ENCODE results near the gene ST6GAL1.

The ST6GAL1 gene

GRCh38 chr3:187105700-187106099 is 175.4 kb downstream of the ST6GAL1 start:
- no peaks in the 10 kb centered on the region for H3K9me3 ChIP-seq
- no peak for TF ChIP-seq CTCF (IDR thresholded peaks at IDR 0.05)
- no peaks in the 10 kb centered on the region for H3K27me3 ChIP-seq
- no peaks in the 10 kb centered on the region for H3K36me3 ChIP-seq
- peaks cover 0 to 4% of the 10 kb centered on the region in 2 experiments for H3K4me1 ChIP-seq (ENCODE audit: control insufficient read depth in 1 of 2, insufficient read depth in 1 of 2, low read depth in 1 of 2, low read length in 1 of 2)
- H3K27ac ChIP-seq: no peak overlapping the region
- H3K4me3 ChIP-seq (ENCODE audit: low read depth in 1 of 2, low read length in 1 of 2): no peak overlapping the region

GRCh38 chr3:187107989-187108388 is 177.7 kb downstream of the ST6GAL1 start:
- H3K4me1 ChIP-seq (ENCODE audit: control insufficient read depth in 1 of 2, insufficient read depth in 1 of 2, low read depth in 1 of 2, low read length in 1 of 2): no peaks in the 10 kb centered on the region
- H3K27me3 ChIP-seq: no peaks in the 10 kb centered on the region
- no peak for TF ChIP-seq CTCF (IDR thresholded peaks at IDR 0.05)
- no peaks in the 10 kb centered on the region for H3K9me3 ChIP-seq
- H3K4me3 ChIP-seq (ENCODE audit: low read depth in 1 of 2, low read length in 1 of 2): no peak overlapping the region
- H3K27ac ChIP-seq: no peak overlapping the region
- H3K36me3 ChIP-seq: no peaks in the 10 kb centered on the region

- no peaks in the 10 kb centered on the region for H3K4me1 ChIP-seq (ENCODE audit: control insufficient read depth in 1 of 2, insufficient read depth in 1 of 2, low read depth in 1 of 2, low read length in 1 of 2)
- TF ChIP-seq CTCF (IDR thresholded peaks at IDR 0.05): no peak
- no peaks in the 10 kb centered on the region for H3K27me3 ChIP-seq
- H3K9me3 ChIP-seq: no peaks in the 10 kb centered on the region
- H3K36me3 ChIP-seq: no peaks in the 10 kb centered on the region
- no peak overlapping the region for H3K27ac ChIP-seq
- H3K4me3 ChIP-seq (ENCODE audit: low read depth in 1 of 2, low read length in 1 of 2): no peak overlapping the region
Observed at GRCh38 chr3:187110156-187110555, 179.8 kb downstream of the ST6GAL1 start.

- H3K36me3 ChIP-seq: no peaks in the 10 kb centered on the region
Observed at GRCh38 chr3:187112934-187113793, 182.8 kb downstream of the ST6GAL1 start.

GRCh38 chr3:187114511-187114910 is 184.2 kb downstream of the ST6GAL1 start:
- TF ChIP-seq CTCF (IDR thresholded peaks at IDR 0.05): no peak
- no peak overlapping the region for H3K4me3 ChIP-seq (ENCODE audit: low read depth in 1 of 2, low read length in 1 of 2)
- H3K27ac ChIP-seq: no peak overlapping the region
- H3K36me3 ChIP-seq: no peaks in the 10 kb centered on the region
- H3K27me3 ChIP-seq: no peaks in the 10 kb centered on the region
- H3K4me1 ChIP-seq (ENCODE audit: control insufficient read depth in 1 of 2, insufficient read depth in 1 of 2, low read depth in 1 of 2, low read length in 1 of 2): no peaks in the 10 kb centered on the region
- no peaks in the 10 kb centered on the region for H3K9me3 ChIP-seq

More at GRCh38 chr3:187112934-187113793, 182.8 kb downstream of the ST6GAL1 start:
- no peaks in the 10 kb centered on the region for H3K27me3 ChIP-seq
- no peak for TF ChIP-seq CTCF (IDR thresholded peaks at IDR 0.05)
- H3K9me3 ChIP-seq: no peaks in the 10 kb centered on the region
- H3K27ac ChIP-seq: no peak overlapping the region
- H3K4me3 ChIP-seq (ENCODE audit: low read depth in 1 of 2, low read length in 1 of 2): no peak overlapping the region
- no peaks in the 10 kb centered on the region for H3K4me1 ChIP-seq (ENCODE audit: control insufficient read depth in 1 of 2, insufficient read depth in 1 of 2, low read depth in 1 of 2, low read length in 1 of 2)

Measured in neutrophil (primary cell).